Measurements from ENCODE around the gene CEBPE. TPM values are rescaled to one million over a fixed set of nuclear protein-coding genes. Genes with fewer than 3 reads are reported as not detected.

CEBPE gene
- total and polyA plus RNA-seq, 2 donors (not counting 1 experiment from before 2014, with no cell fraction given) = 0.37 to 0.45 TPM

DNA sequence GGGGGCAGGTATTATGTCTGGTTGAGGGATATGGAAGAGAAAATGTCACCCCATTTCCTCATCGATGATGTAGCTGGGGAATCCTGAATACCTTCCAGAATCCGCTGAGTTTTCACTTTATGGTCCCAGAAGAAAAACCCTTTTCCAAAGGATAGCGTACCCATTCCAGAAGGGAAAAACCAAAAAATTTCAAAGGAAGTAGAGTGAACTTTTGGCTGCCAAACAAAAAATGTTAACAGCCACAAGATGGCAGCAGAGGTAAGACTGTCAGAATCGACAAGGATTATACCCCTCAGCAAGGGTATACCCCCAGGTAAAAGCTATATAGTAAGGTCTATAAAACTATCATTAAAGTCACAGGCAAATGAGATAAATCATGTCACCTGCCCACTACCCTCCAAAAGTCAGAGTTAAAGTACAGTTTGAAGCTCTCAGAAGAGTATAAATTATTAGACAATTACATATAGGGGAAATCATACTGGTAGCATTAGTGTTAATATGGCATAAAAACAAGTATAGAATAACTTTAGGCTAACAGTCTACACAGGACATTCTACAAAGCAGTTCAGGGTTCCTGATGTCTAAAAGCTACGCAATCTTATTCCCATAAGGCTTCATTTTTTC is 42.2 kb downstream of the CEBPE start:
- no peak overlapping the region for H3K4me2 ChIP-seq (replicated peaks; ENCODE audit: low read depth, low read length, poor library complexity, severe bottlenecking)
- intact Hi-C loops (cut with micrococcal nuclease) = loop anchor here (2.0 kb wide), 1 partner anchor 18 kb away; the partner anchor contains the start of genes ACIN1 and C14orf119

DNA sequence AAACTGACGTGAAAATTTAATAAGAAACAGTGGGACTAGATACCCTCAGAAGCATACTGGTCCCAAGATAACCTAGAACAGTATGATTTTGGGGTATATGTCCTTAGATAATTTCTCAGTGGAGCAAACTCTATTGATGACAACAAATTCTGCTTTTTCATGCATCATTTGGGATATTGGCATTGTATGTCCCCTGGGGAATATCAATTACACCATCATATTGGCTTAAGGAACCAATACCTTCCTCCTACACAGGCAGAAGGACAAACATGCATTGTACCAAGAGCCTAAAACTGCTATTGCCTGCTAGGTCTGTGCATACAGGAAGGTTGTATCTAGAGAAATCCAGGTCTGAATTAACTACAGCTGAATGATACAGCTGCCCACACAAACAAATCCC is 44.1 kb downstream of the CEBPE start:
- POLR2A ChIA-PET = no interaction called here
- no peak overlapping the region for H3K4me3 ChIP-seq (ENCODE audit: control extremely low read depth in 1 of 5, extremely low read depth in 1 of 5, insufficient read depth in 1 of 5, low read depth in 2 of 5, low read length in 4 of 5)
- H3K79me2 ChIP-seq (ENCODE audit: control insufficient read depth, insufficient read depth, low read length) = peaks cover 30% of the 10 kb centered on the region
- DNase-seq (no peak), ATAC-seq (ENCODE audit: low read depth) (no peak)
- no peaks in the 10 kb centered on the region for H3K27me3 ChIP-seq (replicated peaks in 1 of 4; ENCODE audit: control extremely low read depth in 1 of 4, control insufficient read depth in 3 of 4, insufficient read depth in 4 of 4, low read length in 3 of 4)
- TF ChIP-seq EZH2 (IDR thresholded peaks at IDR 0.05; ENCODE audit: borderline replicate concordance, insufficient read depth, low read depth, low read length, poor library complexity, severe bottlenecking) = no peak
- TF ChIP-seq, protein P1, sequence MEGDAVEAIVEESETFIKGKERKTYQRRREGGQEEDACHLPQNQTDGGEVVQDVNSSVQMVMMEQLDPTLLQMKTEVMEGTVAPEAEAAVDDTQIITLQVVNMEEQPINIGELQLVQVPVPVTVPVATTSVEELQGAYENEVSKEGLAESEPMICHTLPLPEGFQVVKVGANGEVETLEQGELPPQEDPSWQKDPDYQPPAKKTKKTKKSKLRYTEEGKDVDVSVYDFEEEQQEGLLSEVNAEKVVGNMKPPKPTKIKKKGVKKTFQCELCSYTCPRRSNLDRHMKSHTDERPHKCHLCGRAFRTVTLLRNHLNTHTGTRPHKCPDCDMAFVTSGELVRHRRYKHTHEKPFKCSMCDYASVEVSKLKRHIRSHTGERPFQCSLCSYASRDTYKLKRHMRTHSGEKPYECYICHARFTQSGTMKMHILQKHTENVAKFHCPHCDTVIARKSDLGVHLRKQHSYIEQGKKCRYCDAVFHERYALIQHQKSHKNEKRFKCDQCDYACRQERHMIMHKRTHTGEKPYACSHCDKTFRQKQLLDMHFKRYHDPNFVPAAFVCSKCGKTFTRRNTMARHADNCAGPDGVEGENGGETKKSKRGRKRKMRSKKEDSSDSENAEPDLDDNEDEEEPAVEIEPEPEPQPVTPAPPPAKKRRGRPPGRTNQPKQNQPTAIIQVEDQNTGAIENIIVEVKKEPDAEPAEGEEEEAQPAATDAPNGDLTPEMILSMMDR (IDR thresholded peaks at IDR 0.05) = no peak
- no peaks in the 10 kb centered on the region for H3K27me3 Mint-ChIP-seq
- intact Hi-C loops (cut with micrococcal nuclease) = no loop called here
- CTCF ChIA-PET = interaction anchor here (0.6 to 1.5 kb wide), 7 partner anchors 17 to 119 kb away, joined by 3 to 7 read pairs (median 4); partner anchors contain the start of genes ACIN1 and C14orf119
- no peak overlapping the region for H3K4me2 ChIP-seq (replicated peaks; ENCODE audit: low read depth, low read length, poor library complexity, severe bottlenecking)
- H3K27ac Mint-ChIP-seq = no peak overlapping the region
- no peak overlapping the region for H3K9ac ChIP-seq (ENCODE audit: low read length)
- no peaks in the 10 kb centered on the region for H3K9me3 Mint-ChIP-seq (ENCODE audit: insufficient read depth)
- H4K20me1 ChIP-seq (ENCODE audit: control insufficient read depth, insufficient read depth, low read length, poor library complexity, severe bottlenecking) = peaks cover 18% of the 10 kb centered on the region
- H3K27ac ChIP-seq (ENCODE audit: low read length in 2 of 2) = no peak overlapping the region
- H3K4me3 Mint-ChIP-seq = no peak overlapping the region
- H2AFZ ChIP-seq (ENCODE audit: insufficient read depth, low read depth, low read length, poor library complexity, severe bottlenecking) = no peak overlapping the region
- peaks cover 28% of the 10 kb centered on the region for H3K4me1 Mint-ChIP-seq
- no peaks in the 10 kb centered on the region for H3K9me3 ChIP-seq (ENCODE audit: control extremely low read depth in 1 of 3, control insufficient read depth in 2 of 3, insufficient read depth in 1 of 3, low read length in 2 of 3)
- H3K4me1 ChIP-seq (ENCODE audit: control insufficient read depth in 2 of 2, insufficient read depth in 2 of 2, low read length in 2 of 2) = peaks cover 17 to 21% of the 10 kb centered on the region in 2 donors
- H3K36me3 ChIP-seq (replicated peaks in 1 of 2; ENCODE audit: control extremely low read depth in 1 of 2, control insufficient read depth in 1 of 2, extremely low read depth in 1 of 2, insufficient read depth in 2 of 2, low read length in 1 of 2) = peaks cover 19 to 67% of the 10 kb centered on the region in 2 experiments
- WGBS (ENCODE audit: insufficient coverage) = no CpG with 5 or more reads among the region's 1 CpG

More for the DNA sequence above, 42.2 kb downstream of the CEBPE start:
- POLR2A ChIA-PET = interaction anchor here (0.5 kb wide), 1 partner anchor 32 kb away, joined by 5 read pairs; no protein-coding TSS in a partner anchor
- TF ChIP-seq, protein P1 (IDR thresholded peaks at IDR 0.05) = peak; percentile 83
- TF ChIP-seq EZH2 (IDR thresholded peaks at IDR 0.05; ENCODE audit: borderline replicate concordance, insufficient read depth, low read depth, low read length, poor library complexity, severe bottlenecking) = no peak
- Mint-ChIP-seq H3K4me3 (no peak overlapping the region), H3K4me1 (peaks cover 9% of the 10 kb centered on the region), H3K9me3 (ENCODE audit: insufficient read depth) (no peaks in the 10 kb centered on the region), H3K27ac (no peak overlapping the region), H3K27me3 (no peaks in the 10 kb centered on the region)
- peak; percentile 62 for DNase-seq
- peaks cover 26% of the 10 kb centered on the region for H4K20me1 ChIP-seq (ENCODE audit: control insufficient read depth, insufficient read depth, low read length, poor library complexity, severe bottlenecking)
- H3K9ac ChIP-seq (ENCODE audit: low read length) = no peak overlapping the region
- no peak overlapping the region for H3K4me3 ChIP-seq (ENCODE audit: control extremely low read depth in 1 of 5, extremely low read depth in 1 of 5, insufficient read depth in 1 of 5, low read depth in 2 of 5, low read length in 4 of 5)
- peaks cover 23 to 82% of the 10 kb centered on the region in 2 experiments for H3K36me3 ChIP-seq (replicated peaks in 1 of 2; ENCODE audit: control extremely low read depth in 1 of 2, control insufficient read depth in 1 of 2, extremely low read depth in 1 of 2, insufficient read depth in 2 of 2, low read length in 1 of 2)
- CTCF ChIA-PET = interaction anchor here (0.6 to 3.4 kb wide), 34 partner anchors 9 to 693 kb away, joined by 3 to 33 read pairs (median 5); partner anchors contain the start of genes ACIN1, C14orf119, CDH24 and SLC7A8
- H3K27ac ChIP-seq (ENCODE audit: low read length in 2 of 2) = no peak overlapping the region
- no peaks in the 10 kb centered on the region for H3K9me3 ChIP-seq (ENCODE audit: control extremely low read depth in 1 of 3, control insufficient read depth in 2 of 3, insufficient read depth in 1 of 3, low read length in 2 of 3)
- no peaks in the 10 kb centered on the region for H3K27me3 ChIP-seq (replicated peaks in 1 of 4; ENCODE audit: control extremely low read depth in 1 of 4, control insufficient read depth in 3 of 4, insufficient read depth in 4 of 4, low read length in 3 of 4)
- peak; percentile 66 for ATAC-seq (ENCODE audit: low read depth)
- WGBS (ENCODE audit: insufficient coverage) = 67% methylated on average over 1 of the region's 5 CpGs
- H3K79me2 ChIP-seq (ENCODE audit: control insufficient read depth, insufficient read depth, low read length) = peaks cover 18% of the 10 kb centered on the region
- no peak overlapping the region for H2AFZ ChIP-seq (ENCODE audit: insufficient read depth, low read depth, low read length, poor library complexity, severe bottlenecking)
- H3K4me1 ChIP-seq (ENCODE audit: control insufficient read depth in 2 of 2, insufficient read depth in 2 of 2, low read length in 2 of 2) = peaks cover 2 to 4% of the 10 kb centered on the region in 2 donors

Measured in B cell (primary cell).